HepG2 (cell line): ENCODE data around the gene RNASE11. TPM values are rescaled to one million over a fixed set of nuclear protein-coding genes. Genes with fewer than 3 reads are reported as not detected.

Experiments
- ATAC-seq: fragments of 200-7000 bp; cut with Tn5 transposase; 3 replicates; pipeline ENCODE4 v1.9.1; 2020; ENCODE audit warnings: mild to moderate bottlenecking, moderate library complexity
- BruUV-seq: library from RNA; stranded (reverse); fragments of 400-500 nt; replicated peaks from 2 replicates; lab custom pipeline; 2021; lab: Mats Ljungman, UMichigan
- CTCF ChIA-PET: fragments of 300-600 bp; formaldehyde crosslinking; extraction: SDS; loops from one replicate; lab custom pipeline; 2021; ENCODE audit warnings: low total read pairs, inconsistent platforms, low intra/inter-chr PET ratio; lab: Yijun Ruan, JAX
- POLR2A ChIA-PET: fragments of 350-600 bp; sonication (Branson Sonifier 250); formaldehyde crosslinking; loops from one replicate; lab custom pipeline; 2020; ENCODE audit warnings: antibody characterized with exemption, inconsistent platforms; lab: Yijun Ruan, JAX
- DNase-seq: peaks from one replicate; pipeline ENCODE4 v3.0.0-alpha.2; 2015; ENCODE audit warnings: low spot score
- FAIRE-seq: peaks from 3 replicates; lab custom pipeline; 2011; peaks lifted over from hg19 to GRCh38; lab: Jason Lieb, UNC
- H2AFZ ChIP-seq: one replicate; pipeline ENCODE4 v1.6.1; 2011; ENCODE audit warnings: low read length, inconsistent platforms
- H3K27ac ChIP-seq: fragments of 300-600 bp; 3 replicates; pipeline ENCODE4 v1.8.0; 2011; ENCODE audit warnings: mixed run types, mild to moderate bottlenecking, mixed read lengths, low read length, inconsistent platforms; ENCODE audit not compliant: insufficient read depth; ENCODE audit errors: extremely low read length
- H3K27me3 ChIP-seq, 2 experiments: fragments of 200-600 bp in 1 of 2; 2 replicates in 1 of 2; 3 replicates in 1 of 2; pipeline versions ENCODE4 v1.6.0 to v1.8.0; 2011; ENCODE audit warnings: low read length in 2 of 2, mild to moderate bottlenecking in 2 of 2, moderate library complexity in 2 of 2, inconsistent platforms in 1 of 2; ENCODE audit not compliant: insufficient read depth in 2 of 2, control insufficient read depth in 1 of 2
- H3K36me3 ChIP-seq, 2 experiments: fragments of 200-600 bp in 1 of 2; replicated peaks in 1 of 2; 2 replicates in 1 of 2; 3 replicates in 1 of 2; pipeline versions ENCODE4 v1.5.1 to v1.8.0; 2011; ENCODE audit warnings: low read length in 2 of 2, inconsistent platforms in 1 of 2; ENCODE audit not compliant: insufficient read depth in 2 of 2, control insufficient read depth in 1 of 2
- H3K4me1 ChIP-seq: 2 replicates; pipeline ENCODE4 v1.5.1; 2012; ENCODE audit warnings: low read length, inconsistent platforms; ENCODE audit not compliant: insufficient read depth
- H3K4me2 ChIP-seq: 2 replicates; pipeline ENCODE4 v1.6.0; 2011; ENCODE audit warnings: low read depth, low read length, inconsistent platforms
- H3K4me3 ChIP-seq, 3 experiments: fragments of 200-600 bp in 1 of 3; sonication (generic), shearing (Covaris generic) in 1 of 3; replicated peaks in 1 of 3; 2 replicates each; pipeline ENCODE4 v1.5.1; 2011 to 2016; ENCODE audit warnings: low read length in 3 of 3, inconsistent platforms in 2 of 3, low read depth in 2 of 3, mild to moderate bottlenecking in 2 of 3, control low read depth in 1 of 3, mixed read lengths in 1 of 3; ENCODE audit not compliant: insufficient read depth in 1 of 3
- H3K79me2 ChIP-seq: one replicate; pipeline ENCODE4 v1.6.1; 2011; ENCODE audit warnings: low read length, inconsistent platforms; ENCODE audit not compliant: insufficient read depth
- H3K9ac ChIP-seq: 2 replicates; pipeline ENCODE4 v1.6.0; 2011; ENCODE audit warnings: mild to moderate bottlenecking, low read depth, low read length, inconsistent platforms; ENCODE audit not compliant: insufficient read depth
- H3K9me3 ChIP-seq: 2 replicates; pipeline ENCODE4 v1.5.1; 2012; ENCODE audit warnings: mild to moderate bottlenecking, low read length
- H4K20me1 ChIP-seq: 2 replicates; pipeline ENCODE4 v1.6.0; 2011; ENCODE audit warnings: inconsistent platforms, mild to moderate bottlenecking, low read length, moderate library complexity; ENCODE audit not compliant: insufficient read depth
- ARHGAP35 ChIP-seq: sonication (generic); formaldehyde crosslinking; IDR thresholded peaks from 2 replicates; pipeline ENCODE4 v1.9.0; 2022; ENCODE audit warnings: mild to moderate bottlenecking, inconsistent platforms, moderate library complexity, missing genetic modification reagents, borderline replicate concordance
- DZIP1 ChIP-seq: sonication (generic); formaldehyde crosslinking; IDR thresholded peaks from 2 replicates; pipeline ENCODE4 v1.5.0; 2020; ENCODE audit warnings: mild to moderate bottlenecking, missing genetic modification reagents
- FIP1L1 ChIP-seq: fragments of 200-400 bp; formaldehyde crosslinking; IDR thresholded peaks from 2 replicates; pipeline ENCODE4 v1.6.1; 2018; ENCODE audit warnings: low read depth, mild to moderate bottlenecking, low read length, moderate library complexity, borderline replicate concordance; ENCODE audit not compliant: insufficient read depth
- FLYWCH1 ChIP-seq: sonication (generic); formaldehyde crosslinking; IDR thresholded peaks from 2 replicates; pipeline ENCODE4 v1.8.1; 2023; ENCODE audit warnings: mild to moderate bottlenecking, missing genetic modification reagents
- GMEB2 ChIP-seq: IDR thresholded peaks from 2 replicates; pipeline ENCODE4 v1.6.1; 2016; ENCODE audit warnings: missing biosample characterization, missing genetic modification reagents, low read depth
- IRF2 ChIP-seq: IDR thresholded peaks from 2 replicates; pipeline ENCODE4 v1.6.1; 2018; ENCODE audit warnings: missing genetic modification reagents, missing compliant biosample characterization
- MIER2 ChIP-seq: IDR thresholded peaks from 2 replicates; pipeline ENCODE4 v1.6.1; 2016; ENCODE audit warnings: missing biosample characterization, missing genetic modification reagents
- MYNN ChIP-seq: sonication (generic); formaldehyde crosslinking; IDR thresholded peaks from 2 replicates; pipeline ENCODE4 v1.4.0; 2020; ENCODE audit warnings: mild to moderate bottlenecking, low read depth, missing genetic modification reagents
- RBAK ChIP-seq: sonication (generic); formaldehyde crosslinking; IDR thresholded peaks from 2 replicates; pipeline ENCODE4 v1.5.1; 2020; ENCODE audit warnings: mild to moderate bottlenecking, missing genetic modification reagents
- TCF7 ChIP-seq: sonication (generic); IDR thresholded peaks from 2 replicates; pipeline ENCODE4 v1.6.1; 2016; ENCODE audit warnings: antibody characterized with exemption, low read depth
- ZBTB1 ChIP-seq: sonication (generic); formaldehyde crosslinking; IDR thresholded peaks from 2 replicates; pipeline ENCODE4 v1.4.0; 2020; ENCODE audit warnings: missing genetic modification reagents, borderline replicate concordance
- ZNF205 ChIP-seq: IDR thresholded peaks from 2 replicates; pipeline ENCODE4 v1.6.1; 2018; ENCODE audit warnings: missing biosample characterization, missing genetic modification reagents
- ZNF335 ChIP-seq: sonication (generic); formaldehyde crosslinking; IDR thresholded peaks from 2 replicates; pipeline ENCODE4 v1.4.0; 2020; ENCODE audit warnings: missing genetic modification reagents
- ZNF441 ChIP-seq: sonication (generic); formaldehyde crosslinking; IDR thresholded peaks from 2 replicates; pipeline ENCODE4 v1.7.0; 2021; ENCODE audit warnings: missing genetic modification reagents, borderline replicate concordance
- WGBS: methylation state at CpG from one replicate; pipeline ENCODE4 v1.1.6; 2017; ENCODE audit warnings: low lambda C conversion rate; 5-methylcytosine and 5-hydroxymethylcytosine counted together
- in situ Hi-C: cut with HindIII; loops from 2 replicates; pipeline ENCODE4 v1.10.0; 2017; ENCODE audit warnings: low pct_unique_long_range_greater_than_20kb; ENCODE audit not compliant: extremely low pct_ligation_motif_present
- intact Hi-C: fragments of 100-400 bp; cut with micrococcal nuclease; formaldehyde crosslinking; loops from one replicate; pipeline ENCODE4 v1.10.0; 2022; ENCODE audit not compliant: unreplicated experiment
- polyA plus RNA-seq, 8 experiments: library from polyadenylated mRNA; depleted of rRNA in 3 of 8; stranded (reverse) in 7 of 8; unstranded in 1 of 8; fragments of >200 nt; fragmentation: Illumina TruSeq in 4 of 8; extraction: Trizol in 4 of 8; gene quantifications; 2 replicates each; pipeline versions ENCODE4 v1.2.1 to v1.2.3, GENCODE V29; 2011 to 2016; ENCODE audit warnings: low read depth in 4 of 8, missing spikeins in 1 of 8, mixed read lengths in 1 of 8; ENCODE audit not compliant: insufficient read depth in 1 of 8
- total RNA-seq, 5 experiments: library from RNA; depleted of rRNA; stranded (reverse); fragments of >200 nt; fragmentation: Illumina TruSeq; extraction: Trizol; gene quantifications; 2 replicates each; pipeline ENCODE4 v1.2.3, GENCODE V29; 2016; ENCODE audit warnings: low read depth in 1 of 5
- TF ChIP-seq, protein P1 (sequence below): IDR thresholded peaks from 2 replicates; pipeline ENCODE4 v1.6.1; 2018; ENCODE audit warnings: missing genetic modification reagents
- TF ChIP-seq, protein P2 (sequence below): sonication (generic); formaldehyde crosslinking; IDR thresholded peaks from 2 replicates; pipeline ENCODE4 v1.4.0; 2020; ENCODE audit warnings: missing genetic modification reagents

Gene RNASE11
- total and polyA plus RNA-seq, 2 of the 13 experiments (the other 11 are each of a cell fraction or from before 2014, with no cell fraction given), result not detected

DNA sequence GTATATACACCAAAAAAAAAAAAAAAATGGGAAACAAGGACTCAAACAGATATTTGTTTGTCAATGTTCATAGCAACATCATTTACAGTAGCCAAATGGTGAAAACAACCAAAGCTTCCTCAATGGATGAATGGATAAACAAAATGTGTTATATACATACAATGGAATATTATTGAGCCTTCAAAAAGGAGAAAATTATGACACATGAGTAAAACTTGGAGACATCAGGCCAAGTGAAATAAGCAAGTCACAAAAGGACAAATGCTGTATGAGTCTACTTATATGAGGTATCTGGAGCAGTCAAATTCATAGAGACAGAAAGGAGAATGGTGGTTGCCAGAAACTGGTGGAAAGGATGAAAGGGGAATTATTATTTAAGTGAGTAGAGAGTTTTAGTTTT lies 34.8 kb downstream of the RNASE11 start (continued):
- no peak for TF ChIP-seq DZIP1 (CRISPR knock-in tag)
- no peak for TF ChIP-seq ARHGAP35 (CRISPR knock-in tag)
- TF ChIP-seq ZBTB1, result no peak
- TF ChIP-seq ZNF441 (CRISPR knock-in tag), result no peak
- TF ChIP-seq MYNN (CRISPR knock-in tag), result no peak
- no peak for TF ChIP-seq FIP1L1
- TF ChIP-seq, protein P1, sequence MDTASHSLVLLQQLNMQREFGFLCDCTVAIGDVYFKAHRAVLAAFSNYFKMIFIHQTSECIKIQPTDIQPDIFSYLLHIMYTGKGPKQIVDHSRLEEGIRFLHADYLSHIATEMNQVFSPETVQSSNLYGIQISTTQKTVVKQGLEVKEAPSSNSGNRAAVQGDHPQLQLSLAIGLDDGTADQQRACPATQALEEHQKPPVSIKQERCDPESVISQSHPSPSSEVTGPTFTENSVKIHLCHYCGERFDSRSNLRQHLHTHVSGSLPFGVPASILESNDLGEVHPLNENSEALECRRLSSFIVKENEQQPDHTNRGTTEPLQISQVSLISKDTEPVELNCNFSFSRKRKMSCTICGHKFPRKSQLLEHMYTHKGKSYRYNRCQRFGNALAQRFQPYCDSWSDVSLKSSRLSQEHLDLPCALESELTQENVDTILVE (CRISPR knock-in tag), result no peak

GRCh38 chr14:20551606-20552005 lies 36.2 kb downstream of the RNASE11 start:
- Histone ChIP-seq H3K79me2 (no peaks in the 10 kb centered on the region), H3K9ac (no peak overlapping the region), H2AFZ (no peak overlapping the region), H3K4me1 (no peaks in the 10 kb centered on the region), H4K20me1 (no peaks in the 10 kb centered on the region), H3K27me3 (no peaks in the 10 kb centered on the region; a peak in 1 of 5 replicates), H3K9me3 (no peaks in the 10 kb centered on the region), H3K4me2 (no peak overlapping the region), H3K36me3 (no peaks in the 10 kb centered on the region), H3K27ac (no peak overlapping the region), H3K4me3 (no peak overlapping the region)
- BruUV-seq, result no TSS peak
- WGBS, result 76% methylated on average over 3 of the region's 3 CpGs
- intact Hi-C loops, result no loop called here
- CTCF ChIA-PET, result no interaction called here
- no peak for ATAC-seq
- POLR2A ChIA-PET, result no interaction called here
- no peak for FAIRE-seq
- in situ Hi-C loops, result no loop called here
- DNase-seq, result no peak
- TF ChIP-seq, protein P2, sequence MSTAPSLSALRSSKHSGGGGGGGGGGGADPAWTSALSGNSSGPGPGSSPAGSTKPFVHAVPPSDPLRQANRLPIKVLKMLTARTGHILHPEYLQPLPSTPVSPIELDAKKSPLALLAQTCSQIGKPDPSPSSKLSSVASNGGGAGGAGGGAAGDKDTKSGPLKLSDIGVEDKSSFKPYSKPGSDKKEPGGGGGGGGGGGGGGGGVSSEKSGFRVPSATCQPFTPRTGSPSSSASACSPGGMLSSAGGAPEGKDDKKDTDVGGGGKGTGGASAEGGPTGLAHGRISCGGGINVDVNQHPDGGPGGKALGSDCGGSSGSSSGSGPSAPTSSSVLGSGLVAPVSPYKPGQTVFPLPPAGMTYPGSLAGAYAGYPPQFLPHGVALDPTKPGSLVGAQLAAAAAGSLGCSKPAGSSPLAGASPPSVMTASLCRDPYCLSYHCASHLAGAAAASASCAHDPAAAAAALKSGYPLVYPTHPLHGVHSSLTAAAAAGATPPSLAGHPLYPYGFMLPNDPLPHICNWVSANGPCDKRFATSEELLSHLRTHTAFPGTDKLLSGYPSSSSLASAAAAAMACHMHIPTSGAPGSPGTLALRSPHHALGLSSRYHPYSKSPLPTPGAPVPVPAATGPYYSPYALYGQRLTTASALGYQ, result no peak
- no peak for TF ChIP-seq FLYWCH1
- TF ChIP-seq GMEB2, result no peak
- TF ChIP-seq IRF2, result no peak
- no peak for TF ChIP-seq MIER2 (CRISPR knock-in tag)
- TF ChIP-seq RBAK (CRISPR knock-in tag), result no peak
- TF ChIP-seq ZNF335 (CRISPR knock-in tag), result no peak
- no peak for TF ChIP-seq ZNF205 (CRISPR knock-in tag)
- no peak for TF ChIP-seq TCF7
